Measurements from ENCODE around the gene LRRC52.

GRCh38 chr1:165537356-165538109, 6.3 kb upstream of the LRRC52 start:
- no peak for TF ChIP-seq CTCF (IDR thresholded peaks at IDR 0.05; ENCODE audit: low read length)
- TF ChIP-seq EZH2 (IDR thresholded peaks at IDR 0.05; ENCODE audit: borderline replicate concordance, low read length), result no peak

Data from OCI-LY1 (cell line).